HG02610 (cell line): ENCODE results near the gene TMEM163.
"Not testable (repeated sequence)": the region's sequence is repeated elsewhere in the genome, so short reads cannot be mapped to it uniquely, and the experiment has no call there.

Experiments
- ATAC-seq: cut with Tn5 transposase; IDR thresholded peaks from one replicate; pipeline ENCODE4 v1.9.1; 2021; ENCODE audit warnings: mild to moderate bottlenecking, moderate library complexity; ENCODE audit not compliant: unreplicated experiment

TMEM163 gene

DNA sequence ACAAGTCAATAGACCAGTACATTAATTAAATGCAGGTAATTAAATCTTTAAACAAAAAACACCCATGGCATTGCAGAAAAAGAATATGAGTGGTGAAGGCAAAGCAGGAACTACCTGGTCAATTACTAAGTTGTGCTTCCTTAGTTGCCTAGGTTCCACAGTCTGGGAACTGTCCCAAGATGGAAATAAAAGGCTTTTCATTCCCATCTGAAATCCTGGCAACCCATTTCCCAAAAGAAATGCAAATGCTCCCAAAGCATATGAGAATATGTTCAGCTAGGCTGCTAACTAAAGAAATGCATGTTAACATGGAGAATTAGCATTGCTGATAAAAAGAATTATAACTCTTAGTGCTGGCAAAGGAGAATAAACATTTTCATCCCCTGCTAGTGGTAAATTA is 177.8 kb downstream of the TMEM163 start:
- no peak for ATAC-seq

DNA sequence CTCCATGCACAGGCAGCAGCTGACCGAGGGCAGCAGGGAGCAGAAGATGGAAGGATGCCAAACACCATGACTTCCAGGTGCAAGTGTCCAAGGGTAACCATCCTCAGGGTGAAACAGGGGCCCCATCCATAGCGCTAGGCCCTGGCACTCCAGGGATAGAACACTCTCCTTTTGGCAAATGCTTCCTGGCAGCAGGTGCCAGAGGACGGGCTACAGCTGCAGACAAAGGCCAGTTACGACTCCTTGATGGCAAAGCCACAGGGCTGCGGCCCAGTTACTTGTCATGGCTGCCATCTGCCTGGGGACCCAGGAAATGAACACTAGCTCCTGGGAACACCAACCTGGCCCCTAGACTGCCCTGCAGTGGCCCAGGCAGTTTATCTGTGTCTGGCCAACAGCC is 178.8 kb downstream of the TMEM163 start:
- no peak for ATAC-seq

DNA sequence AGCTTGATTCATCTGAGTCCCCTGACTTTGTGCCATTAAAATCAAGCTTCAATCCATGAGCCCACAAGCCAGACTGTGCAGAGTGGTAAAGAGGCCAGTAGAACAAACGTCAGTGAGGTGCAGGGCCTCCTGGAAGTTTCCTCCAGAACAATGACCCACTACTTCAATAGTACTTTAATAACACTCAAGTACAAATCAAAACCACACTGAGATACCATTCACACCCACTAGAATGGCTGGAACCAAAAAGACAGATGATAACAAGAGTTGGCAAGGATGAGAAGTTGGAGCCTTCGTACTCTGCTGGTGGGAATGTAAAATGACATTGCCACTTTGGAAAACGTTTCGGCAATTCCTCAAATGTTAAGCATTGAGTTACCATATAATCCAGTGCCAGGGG is 181.1 kb downstream of the TMEM163 start:
- no peak for ATAC-seq

DNA sequence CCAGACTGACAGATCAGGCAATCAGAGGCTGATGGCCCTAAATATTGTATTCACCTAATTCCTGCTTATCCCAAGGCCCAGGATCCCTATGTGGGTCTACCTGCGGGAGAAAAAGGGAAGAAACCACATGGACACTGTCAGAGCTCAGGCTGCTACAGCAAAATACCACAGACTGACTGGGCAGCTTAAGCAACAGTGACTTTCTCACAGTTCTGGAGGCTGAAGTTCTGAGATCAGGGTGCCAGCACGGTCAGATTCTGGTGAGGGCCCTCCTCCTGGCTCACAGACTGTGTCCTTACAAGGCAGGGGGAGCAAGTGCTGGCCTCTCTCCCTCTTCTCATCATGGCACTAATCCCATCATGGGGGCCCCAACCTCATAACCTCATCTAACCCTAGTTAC is 181.7 kb downstream of the TMEM163 start:
- no peak for ATAC-seq

DNA sequence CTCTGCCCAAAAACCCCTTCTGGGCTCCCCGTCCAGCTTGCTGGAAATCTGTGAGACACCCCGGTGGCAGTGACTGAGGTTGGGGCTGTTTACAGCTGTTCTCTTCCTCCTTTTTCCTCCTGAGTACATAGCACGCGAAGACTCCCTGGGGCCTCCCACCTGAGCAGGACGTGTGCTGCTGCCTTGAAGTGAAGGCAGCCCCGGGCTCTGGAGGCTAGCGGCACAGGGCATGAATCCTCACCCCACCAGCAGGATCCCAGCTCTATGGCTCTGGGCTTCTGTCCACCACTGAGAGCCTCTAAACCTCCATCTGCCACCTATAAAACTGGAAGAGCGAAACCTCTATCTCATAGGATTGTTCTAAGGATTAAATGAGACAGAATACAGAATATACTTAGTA is 182.5 kb downstream of the TMEM163 start:
- ATAC-seq: no peak

DNA sequence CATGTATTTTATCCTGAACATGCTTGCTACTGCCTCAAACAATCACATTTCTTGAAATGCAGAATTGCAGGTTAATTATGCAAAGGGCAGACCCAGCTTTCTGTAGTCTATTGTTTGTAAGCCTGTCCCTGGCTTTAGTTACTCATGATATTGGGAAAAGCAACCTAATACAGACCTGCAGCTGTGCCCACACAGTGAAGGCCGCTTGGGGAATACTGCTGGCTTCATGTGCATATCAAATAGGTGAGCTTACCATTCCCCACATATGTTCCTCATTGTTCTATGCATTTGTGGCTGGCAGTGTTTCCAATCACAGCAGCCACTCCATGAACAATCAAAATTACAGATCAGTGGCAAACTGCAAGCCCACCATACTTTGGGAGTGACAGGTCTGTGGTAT is 186.3 kb downstream of the TMEM163 start:
- no peak for ATAC-seq

DNA sequence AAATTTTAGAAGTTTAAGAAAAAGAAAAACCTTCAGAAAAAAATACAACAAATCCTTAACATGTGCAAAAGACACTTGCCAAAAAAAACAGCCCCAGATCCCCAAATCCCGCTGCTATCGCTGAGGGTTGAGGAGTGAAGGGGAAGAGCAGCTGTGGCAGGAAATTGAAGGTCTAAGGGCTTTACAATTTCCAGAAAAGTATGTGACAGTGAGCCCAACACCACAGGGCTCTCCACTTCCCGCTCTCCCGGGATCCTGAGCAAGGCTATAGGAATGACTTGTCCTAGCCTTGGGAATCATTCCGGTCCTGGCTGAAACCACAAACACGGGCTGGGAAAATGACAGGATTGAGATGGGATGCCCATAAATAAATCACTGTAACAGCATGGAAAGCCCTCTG is 191.4 kb downstream of the TMEM163 start:
- ATAC-seq: no peak

DNA sequence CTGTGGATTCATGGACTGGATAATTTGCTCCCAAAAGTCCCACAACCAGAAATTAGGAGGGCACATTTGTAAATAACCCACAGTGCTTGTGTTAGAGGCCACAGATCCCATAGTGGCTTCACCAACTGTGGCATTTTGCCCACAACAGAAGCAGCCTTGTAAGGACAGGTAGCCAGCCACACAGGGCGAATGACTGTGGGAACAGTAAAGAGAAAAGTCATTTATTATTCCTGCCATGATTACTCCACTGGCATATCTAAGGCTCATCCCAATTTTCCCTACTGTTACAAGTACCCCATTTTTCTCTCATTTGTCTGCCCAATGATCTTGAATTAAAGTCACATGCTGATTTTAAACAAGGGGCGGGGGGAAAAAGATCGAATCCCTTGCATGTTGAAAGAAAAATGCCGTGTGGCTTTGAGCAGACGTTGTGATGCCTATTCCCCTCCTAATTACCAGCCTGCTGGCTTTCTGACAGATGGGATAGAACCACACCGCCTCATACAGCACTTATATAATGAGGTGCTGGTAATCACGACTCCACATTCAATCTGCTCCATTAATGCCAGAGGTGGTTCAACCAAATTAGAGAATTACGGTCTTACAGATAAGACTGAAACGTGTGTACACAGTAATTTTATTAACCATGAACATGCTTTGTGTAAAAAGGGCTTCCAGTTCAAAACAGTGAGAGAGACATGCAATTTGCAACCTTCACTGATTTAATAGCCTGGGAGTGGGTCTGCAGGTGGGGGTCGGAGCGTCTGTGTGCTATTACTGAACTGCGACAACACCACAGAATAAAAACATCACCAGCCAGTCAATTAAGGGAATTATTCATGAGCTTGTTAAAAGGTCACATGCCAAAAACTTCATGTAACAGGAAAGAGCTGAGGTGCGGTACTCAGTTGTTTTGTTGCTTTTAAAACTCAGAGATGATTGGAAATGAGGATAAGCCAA is 196.0 kb downstream of the TMEM163 start:
- no peak for ATAC-seq

DNA sequence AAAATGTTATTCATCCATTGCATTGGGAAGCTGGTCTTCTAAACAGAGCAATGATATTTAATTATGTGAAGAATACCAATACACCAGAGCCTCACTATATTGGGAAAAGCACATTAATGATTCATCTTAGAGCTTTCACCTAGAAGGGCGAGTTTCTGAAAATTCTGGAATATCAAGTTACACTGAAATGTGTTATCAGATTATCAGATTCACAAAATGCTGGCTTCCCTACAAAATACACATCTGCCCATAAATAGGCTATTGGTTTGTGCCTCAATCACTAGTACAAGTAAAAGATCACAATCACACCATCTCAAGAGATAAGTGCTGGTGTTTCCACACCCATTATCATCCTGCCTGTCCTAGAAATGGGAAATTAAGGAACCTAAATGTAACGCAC is 200.7 kb downstream of the TMEM163 start:
- no peak for ATAC-seq

DNA sequence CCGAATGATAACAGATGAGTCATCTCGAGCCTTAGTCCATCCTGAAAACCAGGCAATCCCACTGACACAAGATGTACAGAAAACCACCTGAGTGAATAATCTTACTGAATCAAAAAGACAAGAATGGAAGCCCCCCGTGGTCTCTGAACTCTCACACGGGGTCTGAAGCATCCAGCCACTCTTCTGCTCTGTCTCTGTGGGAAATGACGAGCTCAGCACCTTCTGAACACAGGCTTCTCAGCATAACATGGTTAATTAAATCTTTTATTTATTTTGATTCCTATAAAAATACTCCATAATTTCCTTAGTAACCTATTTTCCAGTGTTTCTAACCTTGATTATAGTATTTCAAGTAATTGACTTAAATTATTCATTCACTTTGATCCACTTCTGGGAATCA is 203.7 kb downstream of the TMEM163 start:
- ATAC-seq: no peak

DNA sequence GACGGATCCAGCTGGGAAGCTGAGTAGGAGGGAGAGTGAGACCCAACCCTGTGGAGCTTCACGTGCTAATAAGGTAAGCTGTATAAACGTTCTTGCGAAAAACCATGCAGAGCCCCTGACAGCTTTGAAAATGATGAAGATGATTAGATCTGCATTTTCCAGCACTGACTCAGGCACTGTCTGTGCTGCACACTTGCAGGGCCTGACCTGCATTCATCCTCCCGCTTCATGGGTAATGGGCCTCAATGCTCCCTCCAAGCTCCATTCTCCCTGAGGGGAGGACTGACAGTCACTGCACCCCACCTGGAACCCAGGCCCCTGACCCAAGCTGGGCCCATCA is 205.4 kb downstream of the TMEM163 start:
- no peak for ATAC-seq

DNA sequence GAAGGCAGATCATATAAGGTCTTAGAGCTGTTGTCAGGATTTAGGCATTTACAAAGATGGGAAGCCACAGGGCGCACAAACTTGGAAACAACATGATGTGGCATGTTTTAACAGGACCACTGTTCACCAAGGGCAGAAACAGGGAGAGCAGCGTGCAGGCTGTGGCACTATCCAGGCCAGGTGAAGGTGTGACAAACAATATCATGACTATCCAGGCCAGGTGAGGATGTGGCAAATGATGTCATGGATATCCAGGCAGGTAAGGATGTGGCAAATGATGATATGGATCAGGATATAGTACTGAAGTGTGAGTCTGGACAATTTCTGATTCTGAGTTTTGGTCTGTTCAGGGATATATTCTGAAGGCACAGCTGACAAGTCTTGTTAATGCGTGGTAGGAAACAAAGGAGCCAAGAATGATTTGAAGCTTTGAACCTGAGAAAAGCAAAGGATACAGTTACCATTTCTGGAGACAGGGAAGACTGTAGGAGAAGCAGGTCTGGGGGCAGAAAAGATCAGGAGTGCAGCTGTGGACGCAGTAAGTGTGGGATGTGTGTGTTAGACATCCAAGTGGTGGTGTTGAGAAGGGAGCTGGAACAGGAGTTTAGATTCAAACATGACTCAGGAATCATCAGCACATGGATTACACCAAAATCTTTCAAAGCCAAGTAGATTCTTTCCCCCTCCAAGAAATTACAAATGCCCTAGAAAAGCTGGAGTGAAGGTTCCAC is 205.9 kb downstream of the TMEM163 start:
- ATAC-seq: no peak

DNA sequence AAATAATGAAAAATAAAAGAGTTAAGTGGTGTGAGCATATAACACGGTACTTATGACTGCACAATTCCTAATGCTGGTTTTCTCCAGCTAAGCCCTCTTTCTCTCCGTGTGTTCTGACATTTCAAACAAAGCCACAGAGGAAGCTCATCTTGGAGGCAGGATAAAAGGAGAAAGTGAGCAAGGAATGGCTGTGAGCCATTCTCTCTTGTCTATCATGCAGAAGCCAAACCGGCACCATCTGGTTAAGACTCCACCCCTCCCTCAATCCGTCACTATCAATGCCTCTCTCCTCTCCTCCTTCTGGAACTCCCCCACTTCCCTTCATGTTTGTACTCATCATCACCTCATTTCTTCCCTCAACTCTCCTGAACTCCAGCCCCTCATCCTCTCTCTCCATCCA is 210.4 kb downstream of the TMEM163 start:
- no peak for ATAC-seq

DNA sequence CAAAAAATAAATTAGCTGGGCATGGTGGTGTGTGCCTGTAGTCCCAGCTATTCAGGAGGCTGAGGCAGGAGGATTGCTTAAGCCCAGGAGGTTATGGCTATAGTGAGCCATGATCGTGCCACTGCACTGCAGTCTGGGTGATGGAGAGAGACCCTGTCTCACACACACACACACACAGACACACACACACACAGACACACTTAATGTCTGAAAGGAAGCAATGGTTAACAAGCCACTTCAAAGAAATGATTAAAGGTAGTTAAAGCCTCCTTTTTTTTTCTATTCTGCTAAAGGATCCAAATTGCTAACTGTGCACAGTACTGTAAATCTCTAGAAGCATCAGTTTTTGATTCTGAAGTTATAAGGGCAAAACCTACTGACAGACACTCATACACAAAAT is 211.1 kb downstream of the TMEM163 start:
- ATAC-seq: no peak

DNA sequence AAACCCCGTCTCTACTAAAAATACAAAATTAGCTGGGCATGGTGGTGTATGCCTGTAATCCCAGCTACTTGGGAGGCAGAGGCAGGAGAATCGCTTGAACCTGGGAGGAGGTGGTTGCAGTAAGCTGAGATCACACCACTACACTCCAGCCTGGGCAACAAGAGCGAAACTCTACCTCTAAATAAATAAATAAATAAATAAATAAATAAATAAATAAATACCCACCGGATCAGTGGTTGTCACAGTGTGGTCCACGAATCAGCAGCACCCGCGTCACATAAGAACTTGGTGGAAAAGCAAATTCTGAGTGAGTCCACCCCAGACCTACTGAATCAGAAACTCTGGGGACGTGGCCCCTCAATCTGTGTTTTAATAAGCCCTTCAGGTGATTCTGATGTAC is 211.6 kb downstream of the TMEM163 start:
- ATAC-seq: not testable (repeated sequence)

DNA sequence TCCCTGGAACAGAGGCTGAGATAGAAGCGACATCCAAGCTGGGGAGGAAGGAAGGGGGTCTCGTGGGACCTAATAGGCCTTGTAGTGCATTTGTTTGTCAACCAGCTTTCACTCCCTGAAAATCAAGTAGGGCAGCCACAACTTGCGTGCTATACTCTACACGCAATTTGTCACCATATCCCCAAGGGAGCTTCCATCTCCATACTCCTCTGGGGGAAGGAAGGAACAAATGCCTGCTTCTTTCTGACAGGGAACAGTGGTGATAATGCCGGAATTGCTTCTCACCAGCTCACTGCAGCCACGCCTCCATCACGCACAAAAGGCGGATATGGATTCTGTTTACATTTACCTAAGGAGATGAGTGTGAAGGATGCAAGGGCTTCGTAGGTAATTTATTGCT is 213.4 kb downstream of the TMEM163 start:
- no peak for ATAC-seq

DNA sequence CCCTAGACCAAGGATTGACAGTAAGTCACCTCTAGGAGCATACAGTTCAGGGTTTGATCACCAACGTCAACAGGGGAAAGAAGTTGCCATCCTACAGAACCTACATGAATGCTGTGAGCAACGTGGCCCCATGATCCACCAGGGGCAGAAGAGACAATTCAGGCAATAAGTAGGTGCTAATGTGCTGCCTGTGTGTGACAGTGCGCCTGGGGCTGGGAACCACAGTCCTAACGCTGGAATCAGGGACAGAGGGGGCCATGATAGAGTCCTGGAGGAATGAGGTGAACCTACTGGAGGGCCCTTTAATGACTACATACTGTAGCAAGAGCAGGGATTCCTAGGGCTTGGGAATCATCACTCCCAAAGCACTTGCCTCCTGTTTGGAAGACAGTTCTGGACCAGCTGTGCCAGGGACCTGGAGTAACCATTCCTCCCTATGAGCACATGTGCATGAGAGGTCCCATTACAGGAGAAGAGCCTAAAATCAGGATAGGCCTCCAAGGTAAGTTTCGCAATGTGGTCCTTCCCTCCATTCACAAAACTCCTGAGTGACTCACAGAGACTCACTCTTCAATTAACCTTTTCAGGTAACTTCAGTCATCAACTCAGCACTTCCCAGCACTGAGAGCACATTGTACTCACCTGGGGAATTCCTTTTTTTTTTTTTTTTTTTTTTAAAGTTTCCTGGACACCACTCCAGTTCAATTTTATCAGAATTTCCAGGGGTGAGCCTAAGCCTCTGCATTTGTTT is 214.0 kb downstream of the TMEM163 start:
- ATAC-seq: no peak

DNA sequence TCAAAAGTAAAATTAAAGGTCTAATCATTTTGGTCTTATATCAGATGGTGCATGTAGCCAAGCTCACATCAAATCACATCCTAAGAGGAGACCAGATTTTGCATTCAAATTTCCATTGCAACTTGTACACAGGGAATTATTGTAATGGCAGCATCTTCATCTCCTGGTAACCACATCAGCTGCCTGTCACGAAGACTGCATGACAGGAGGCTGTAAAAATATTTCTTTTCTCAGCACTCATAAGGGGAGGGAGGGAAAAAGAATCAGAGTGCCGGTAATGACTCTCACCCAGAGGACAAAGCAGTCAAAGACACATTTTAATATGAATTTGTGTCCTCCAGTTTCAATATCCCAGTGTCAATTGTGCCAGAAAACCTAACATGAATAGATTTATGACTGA is 216.7 kb downstream of the TMEM163 start:
- ATAC-seq: no peak

DNA sequence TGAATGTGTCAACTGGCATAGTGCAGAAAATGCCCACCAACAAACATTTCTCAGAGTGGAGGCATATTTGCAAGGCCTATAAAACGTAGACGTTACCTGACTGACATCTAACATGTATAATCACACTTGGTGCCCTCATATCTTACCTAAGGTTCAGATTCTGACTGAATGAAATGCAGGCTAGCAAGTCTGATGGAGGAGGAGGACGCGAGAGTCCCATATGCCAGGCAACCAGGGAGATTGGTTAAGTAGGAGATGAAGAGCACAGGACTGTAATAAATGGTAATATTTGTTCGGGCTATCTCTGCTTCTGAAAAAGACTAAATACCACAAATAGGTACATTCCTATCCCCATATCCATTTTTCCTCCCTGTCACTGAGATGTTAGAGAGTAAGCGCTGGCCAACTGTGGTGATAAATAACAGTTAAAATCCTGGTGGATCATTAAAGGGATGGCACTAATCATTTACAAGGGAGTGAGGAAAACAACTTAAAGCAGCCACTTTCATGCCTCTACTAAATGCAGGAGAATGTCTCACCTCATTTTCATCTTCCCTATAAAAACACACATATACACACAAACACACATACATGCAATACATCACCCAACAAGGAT is 217.2 kb downstream of the TMEM163 start:
- no peak for ATAC-seq

DNA sequence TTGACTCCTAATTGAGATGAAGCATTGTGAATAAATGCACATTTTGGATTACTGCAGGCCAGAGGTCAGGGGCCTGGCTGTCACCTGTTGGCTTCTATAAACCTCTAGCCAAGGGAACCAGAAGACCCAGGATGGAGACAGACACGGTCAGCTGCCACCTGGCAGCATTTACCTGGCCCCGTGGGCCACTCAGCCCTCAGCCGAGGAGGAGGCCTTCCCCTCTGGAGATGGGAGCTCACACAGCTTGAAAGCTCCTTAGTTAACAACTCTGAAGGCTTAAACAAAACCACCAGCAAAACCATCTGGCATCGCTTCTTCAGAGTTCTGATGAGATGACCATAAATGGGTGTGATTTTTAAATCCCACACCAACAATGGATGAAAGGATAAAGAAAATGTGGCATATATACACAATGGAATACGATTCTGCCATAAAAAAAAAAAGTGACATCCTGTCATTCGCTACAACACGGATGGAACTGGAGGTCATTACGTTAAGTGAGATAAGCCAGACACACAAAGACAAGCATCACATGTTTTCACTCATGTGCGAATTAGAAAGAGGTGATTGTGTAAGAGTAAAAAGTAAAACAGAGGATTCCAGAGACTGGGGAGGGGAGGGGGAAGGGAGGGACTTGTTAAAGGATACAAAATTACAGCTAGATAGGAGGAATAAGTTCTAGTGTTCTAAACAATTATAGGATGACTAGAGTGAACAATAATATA is 218.4 kb downstream of the TMEM163 start:
- no peak for ATAC-seq
